Erythroblast (primary cell): ENCODE measurements around the gene PRKAR1B.

ENCODE experiments used
- DNase-seq, 2 experiments: peaks; one replicate each; lab custom pipeline; 2025; lab: John Stamatoyannopoulos, UW
- GATA1 ChIP-seq: IDR thresholded peaks from 2 replicates; pipeline ENCODE4 v1.6.1; 2011; ENCODE audit warnings: low read depth, mild to moderate bottlenecking, control low read depth, low read length, moderate library complexity
- POLR2A ChIP-seq: IDR thresholded peaks from 2 replicates; pipeline ENCODE4 v1.6.1; 2011; ENCODE audit warnings: mild to moderate bottlenecking, low read length

The PRKAR1B gene

GRCh38 chr7:571718-572415 is 155.2 kb downstream of the PRKAR1B start:
- DNase-seq = no peak
- TF ChIP-seq GATA1 = no peak

GRCh38 chr7:571096-571717 is 155.9 kb downstream of the PRKAR1B start:
- DNase-seq = no peak
- no peak for TF ChIP-seq POLR2A
- TF ChIP-seq GATA1 = no peak

- DNase-seq = no peak
- TF ChIP-seq POLR2A (no peak), GATA1 (no peak)
These were observed 156.3 kb downstream of the PRKAR1B start for GRCh38 chr7:570801-571070.

GRCh38 chr7:569996-570800 is 156.9 kb downstream of the PRKAR1B start:
- DNase-seq = no peak
- TF ChIP-seq GATA1 = no peak
- no peak for TF ChIP-seq POLR2A

- TF ChIP-seq GATA1 = no peak
- TF ChIP-seq POLR2A = no peak
- no peak for DNase-seq
These were observed 157.8 kb downstream of the PRKAR1B start for GRCh38 chr7:569071-569855.

- no peak for TF ChIP-seq POLR2A
- DNase-seq = no peak
These were observed 158.8 kb downstream of the PRKAR1B start for GRCh38 chr7:568031-568951.

- no peak for DNase-seq
- TF ChIP-seq GATA1 (no peak), POLR2A (no peak)
These were observed 159.7 kb downstream of the PRKAR1B start for GRCh38 chr7:567305-567883.

GRCh38 chr7:566100-566499 is 161.0 kb downstream of the PRKAR1B start:
- TF ChIP-seq GATA1 (no peak), POLR2A (no peak)
- no peak for DNase-seq

GRCh38 chr7:564176-564865 is 162.8 kb downstream of the PRKAR1B start:
- TF ChIP-seq GATA1 = no peak
- no peak for TF ChIP-seq POLR2A
- no peak for DNase-seq

GRCh38 chr7:563629-564170 is 163.4 kb downstream of the PRKAR1B start:
- DNase-seq = no peak
- TF ChIP-seq POLR2A = no peak
- no peak for TF ChIP-seq GATA1

GRCh38 chr7:562789-563628 is 164.1 kb downstream of the PRKAR1B start:
- DNase-seq = no peak
- TF ChIP-seq POLR2A = no peak
- TF ChIP-seq GATA1 = no peak
